Neural cell (in vitro differentiated cells): Measurements from ENCODE around the gene ITGAL. TPM values are rescaled to one million over a fixed set of nuclear protein-coding genes. Genes with fewer than 3 reads are reported as not detected.

Experiments used
- H2AFZ ChIP-seq: fragments of 200-600, 300-800 bp; sonication (generic), shearing (Covaris generic); 2 replicates; pipeline ENCODE4 v1.6.0; 2014; ENCODE audit warnings: low read depth, mild to moderate bottlenecking, antibody characterized with exemption, low read length, moderate library complexity
- H3F3A ChIP-seq: fragments of 200-600 bp; shearing (Covaris generic); 2 replicates; pipeline ENCODE4 v1.6.1; 2016; ENCODE audit warnings: mild to moderate bottlenecking, moderate library complexity, mixed read lengths, antibody characterized with exemption, low read length; ENCODE audit not compliant: insufficient read depth, poor library complexity, severe bottlenecking
- H3K27ac ChIP-seq: fragments of 200-600, 300-800 bp; sonication (generic), shearing (Covaris generic); 2 replicates; pipeline ENCODE4 v1.5.1; 2014; ENCODE audit warnings: mild to moderate bottlenecking, low read length, moderate library complexity
- H3K27me3 ChIP-seq: fragments of 300-800, 200-600 bp; sonication (generic), shearing (Covaris generic); 2 replicates; pipeline ENCODE4 v1.6.0; 2014; ENCODE audit warnings: mild to moderate bottlenecking, low read depth, low read length, moderate library complexity; ENCODE audit not compliant: insufficient read depth
- H3K36me3 ChIP-seq: fragments of 300-800, 200-600 bp; sonication (generic), shearing (Covaris generic); 2 replicates; pipeline ENCODE4 v1.5.1; 2014; ENCODE audit warnings: mild to moderate bottlenecking, antibody characterized with exemption, low read length, moderate library complexity; ENCODE audit not compliant: insufficient read depth
- H3K4me2 ChIP-seq: fragments of 300-800, 200-600 bp; sonication (generic), shearing (Covaris generic); 2 replicates; pipeline ENCODE4 v1.6.0; 2014; ENCODE audit warnings: mild to moderate bottlenecking, low read length
- H3K4me3 ChIP-seq: fragments of 300-800, 200-600 bp; sonication (generic), shearing (Covaris generic); 2 replicates; pipeline ENCODE4 v1.5.1; 2014; ENCODE audit warnings: mild to moderate bottlenecking, low read length, moderate library complexity
- H3K79me2 ChIP-seq: fragments of 200-600 bp; shearing (Covaris generic); replicated peaks from 2 replicates; pipeline ENCODE4 v1.6.0; 2014; ENCODE audit warnings: mild to moderate bottlenecking, low read length, moderate library complexity; ENCODE audit not compliant: insufficient read depth
- H3K9ac ChIP-seq: fragments of 300-800, 200-600 bp; sonication (generic), shearing (Covaris generic); 2 replicates; pipeline ENCODE4 v1.6.1; 2016; ENCODE audit warnings: mild to moderate bottlenecking, low read length, mixed read lengths
- H3K9me2 ChIP-seq: fragments of 200-600 bp; shearing (Covaris generic); 2 replicates; pipeline ENCODE4 v1.6.1; 2016; ENCODE audit warnings: mild to moderate bottlenecking, low read length, mixed read lengths; ENCODE audit not compliant: insufficient read depth
- H3K9me3 ChIP-seq: fragments of 200-600, 300-800 bp; sonication (generic), shearing (Covaris generic); 2 replicates; pipeline ENCODE4 v1.6.1; 2016; ENCODE audit warnings: mild to moderate bottlenecking, mixed run types, low read length, moderate library complexity, mixed read lengths
- H4K20me1 ChIP-seq: fragments of 200-600 bp; shearing (Covaris generic); 2 replicates; pipeline ENCODE4 v1.6.1; 2016; ENCODE audit warnings: mild to moderate bottlenecking, mixed run types; ENCODE audit not compliant: insufficient read depth
- CTCF ChIP-seq: fragments of 450-650 bp; IDR thresholded peaks from 2 replicates; pipeline ENCODE4 v1.5.1; 2014; ENCODE audit warnings: antibody characterized with exemption, mild to moderate bottlenecking, moderate library complexity; ENCODE audit not compliant: poor library complexity, severe bottlenecking
- EP300 ChIP-seq: fragments of 450-650 bp; conservative IDR thresholded peaks from 2 replicates; pipeline ENCODE4 v1.6.1; 2014; ENCODE audit warnings: antibody characterized with exemption, mild to moderate bottlenecking, moderate library complexity; ENCODE audit not compliant: poor library complexity, severe bottlenecking
- EZH2 ChIP-seq: fragments of 200-600, 300-800 bp; shearing (Covaris generic), sonication (generic); IDR thresholded peaks from 2 replicates; pipeline ENCODE4 v1.6.1; 2014; ENCODE audit warnings: antibody characterized with exemption, low read length, borderline replicate concordance, mild to moderate bottlenecking; ENCODE audit not compliant: insufficient read depth, poor library complexity, severe bottlenecking
- MXI1 ChIP-seq: fragments of 450-650 bp; conservative IDR thresholded peaks from 2 replicates; pipeline ENCODE4 v1.6.1; 2014; ENCODE audit warnings: antibody characterized with exemption, mild to moderate bottlenecking; ENCODE audit not compliant: poor library complexity, severe bottlenecking
- POLR2AphosphoS5 ChIP-seq: IDR thresholded peaks from 2 replicates; pipeline ENCODE4 v1.6.1; 2012
- RAD21 ChIP-seq: fragments of 450-650 bp; conservative IDR thresholded peaks from 2 replicates; pipeline ENCODE4 v1.6.1; 2014; ENCODE audit warnings: antibody characterized with exemption, mild to moderate bottlenecking, moderate library complexity
- REST ChIP-seq: IDR thresholded peaks from 2 replicates; pipeline ENCODE4 v1.6.1; 2012; ENCODE audit warnings: borderline replicate concordance
- SMC3 ChIP-seq: fragments of 450-650 bp; conservative IDR thresholded peaks from 2 replicates; pipeline ENCODE4 v1.6.1; 2014; ENCODE audit warnings: antibody characterized with exemption, mild to moderate bottlenecking, moderate library complexity; ENCODE audit not compliant: poor library complexity
- TAF1 ChIP-seq: IDR thresholded peaks from 2 replicates; pipeline ENCODE4 v1.6.1; 2012; ENCODE audit warnings: low read depth
- polyA plus RNA-seq: library from polyadenylated mRNA; depleted of rRNA; stranded (reverse); fragments of >200 nt; gene quantifications from 2 replicates; pipeline ENCODE4 v1.2.3, GENCODE V29; 2014

The ITGAL gene
- polyA plus RNA-seq, 1 donor from 2014 or later = not detected

- H3K9ac ChIP-seq = no peak overlapping the region
Measured at GRCh38 chr16:30458561-30459394, 13.8 kb upstream of the ITGAL start.

GRCh38 chr16:30459456-30459855 is 13.1 kb upstream of the ITGAL start:
- H3K27ac ChIP-seq = no peak overlapping the region
- no peak overlapping the region for H2AFZ ChIP-seq
- H3K9me2 ChIP-seq = no peaks in the 10 kb centered on the region
- no peak for TF ChIP-seq RAD21
- no peak for TF ChIP-seq POLR2AphosphoS5
- no peak for TF ChIP-seq MXI1
- no peak for TF ChIP-seq EP300
- no peak for TF ChIP-seq REST

More at GRCh38 chr16:30458561-30459394, 13.8 kb upstream of the ITGAL start:
- H3K4me2 ChIP-seq = no peak overlapping the region
- H3K9me2 ChIP-seq = no peaks in the 10 kb centered on the region
- H3K79me2 ChIP-seq = no peaks in the 10 kb centered on the region
- H3K36me3 ChIP-seq = no peaks in the 10 kb centered on the region
- no peak overlapping the region for H3K27ac ChIP-seq
- no peaks in the 10 kb centered on the region for H3K9me3 ChIP-seq
- no peaks in the 10 kb centered on the region for H3F3A ChIP-seq
- H3K27me3 ChIP-seq = no peaks in the 10 kb centered on the region
- no peaks in the 10 kb centered on the region for H4K20me1 ChIP-seq
- H3K4me3 ChIP-seq = no peak overlapping the region
- TF ChIP-seq CTCF (no peak), RAD21 (no peak), EZH2 (no peak), SMC3 (no peak), REST (no peak), TAF1 (no peak), EP300 (no peak), MXI1 (no peak), POLR2AphosphoS5 (no peak)
- no peak overlapping the region for H2AFZ ChIP-seq

More at GRCh38 chr16:30459456-30459855, 13.1 kb upstream of the ITGAL start:
- Histone ChIP-seq H3K36me3 (no peaks in the 10 kb centered on the region), H3K9ac (no peak overlapping the region), H3F3A (no peaks in the 10 kb centered on the region), H3K9me3 (no peaks in the 10 kb centered on the region), H3K4me3 (no peak overlapping the region), H4K20me1 (no peaks in the 10 kb centered on the region), H3K27me3 (no peaks in the 10 kb centered on the region), H3K79me2 (no peaks in the 10 kb centered on the region), H3K4me2 (no peak overlapping the region)
